Adrenal gland (tissue), 12 donors: Measurements from ENCODE around the gene RAB42. TPM values are rescaled to one million over a fixed set of nuclear protein-coding genes. Genes with fewer than 3 reads are reported as not detected.

Experiments used
- DNase-seq, 7 donors: peaks; one replicate each; pipeline ENCODE4 v3.0.0-alpha.2; 2019 to 2020
- H3K27ac ChIP-seq, 5 donors: fragments of 200-600 bp; sonication (generic) in 4 of 5; 1 replicate in 3 of 5; 2 replicates in 2 of 5; pipeline versions ENCODE4 v1.5.1 to v1.8.0; 2016 to 2020; ENCODE audit warnings: mild to moderate bottlenecking in 1 of 5
- H3K27me3 ChIP-seq: fragments of 200-600 bp; 2 replicates; pipeline ENCODE4 v1.8.0; 2021
- H3K36me3 ChIP-seq, 2 donors: fragments of 200-600 bp; replicated peaks in 1 of 2; 1 replicate in 1 of 2; 2 replicates in 1 of 2; pipeline versions ENCODE4 v1.5.1 to v1.8.0; 2018 to 2022
- H3K4me1 ChIP-seq, 2 donors: fragments of 200-600 bp; replicated peaks in 1 of 2; 1 replicate in 1 of 2; 2 replicates in 1 of 2; pipeline versions ENCODE4 v1.5.1 to v1.8.0; 2018 to 2021
- H3K4me3 ChIP-seq, 4 donors: fragments of 200-600 bp; sonication (generic) in 3 of 4; one replicate each; pipeline ENCODE4 v1.5.1; 2016 to 2018
- H3K9me3 ChIP-seq, 3 donors: fragments of 200-600 bp; sonication (generic) in 1 of 3; replicated peaks in 1 of 3; 1 replicate in 2 of 3; 2 replicates in 1 of 3; pipeline versions ENCODE4 v1.5.1 to v1.8.0; 2016 to 2021
- POLR2A ChIP-seq, 2 donors: fragments of 450-650 bp; IDR thresholded peaks; one replicate each; pipeline ENCODE4 v1.6.1; 2017; ENCODE audit warnings: antibody characterized with exemption in 2 of 2, mild to moderate bottlenecking in 2 of 2, moderate library complexity in 1 of 2
- WGBS, 4 donors: extraction: QIAGEN DNeasy Blood & Tissue Kit in 2 of 4; methylation state at CpG; one replicate each; pipeline versions ENCODE4 v1.1.5 to v1.1.7; 2013 to 2017; 5-methylcytosine and 5-hydroxymethylcytosine counted together
- intact Hi-C, 2 donors: fragments of 100-400 bp; cut with DNase I; formaldehyde crosslinking; loops; one replicate each; pipeline versions ENCODE4 v1.14.1 to v1.15.0; 2022 to 2023
- polyA plus RNA-seq, 3 donors: library from polyadenylated mRNA; stranded (reverse); fragments of 200-250 nt in 2 of 3; fragments of 350-450 nt in 1 of 3; fragmentation: Illumina TruSeq in 1 of 3; extraction: RNeasy Lipid Tissue Mini Kit (QIAGEN cat#74804) in 1 of 3; gene quantifications; one replicate each; pipeline ENCODE4 v1.2.3, GENCODE V29; 2013 to 2014
- total RNA-seq, 9 donors: library from RNA; depleted of rRNA in 4 of 9; stranded (reverse); fragments of >200 nt in 4 of 9; fragments of 120-200 nt in 1 of 9; fragmentation: NEBNext Ultra II Directional in 1 of 9; extraction: Animal tissue kit (Norgen Biotek cat#: 25700) in 1 of 9; gene quantifications; one replicate each; pipeline versions ENCODE4 v1.1.0 to v1.2.4, GENCODE V29; 2013 to 2023
- TF ChIP-seq, protein P1 (sequence below), 6 experiments: fragments of 450-650 bp in 4 of 6; fragments of 200-600 bp in 2 of 6; sonication (generic) in 1 of 6; IDR thresholded peaks; 1 replicate in 5 of 6; 2 replicates in 1 of 6; pipeline versions ENCODE4 v1.5.1 to v1.8.0; 2016 to 2021; ENCODE audit warnings: antibody characterized with exemption in 6 of 6, mild to moderate bottlenecking in 2 of 6, moderate library complexity in 1 of 6
- donor health status: healthy with polysubstance abuse.
- donor health status: Bipolar disorder and iron deficiency.
- donor health status: DM: yes; HTN: yes; CAD: no.
- donor health status: DM: no; HTN: no; CAD: no.
- donor health status: DM: no; HTN: no; CAD: no.
- donor health status: DM: yes; HTN: yes; CAD: no.

Gene RAB42
- total and polyA plus RNA-seq, 12 donors, result 0.46 to 7.2 (median 3.5) TPM

- intact Hi-C loops, result loop anchor here (5.0 to 10.0 kb wide), 3 partner anchors 79 to 234 kb away; partner anchors contain the start of gene PHACTR4 (in 1 of the 2)
Observed at GRCh38 chr1:28601696-28602095, 9.6 kb downstream of the RAB42 start.

DNA sequence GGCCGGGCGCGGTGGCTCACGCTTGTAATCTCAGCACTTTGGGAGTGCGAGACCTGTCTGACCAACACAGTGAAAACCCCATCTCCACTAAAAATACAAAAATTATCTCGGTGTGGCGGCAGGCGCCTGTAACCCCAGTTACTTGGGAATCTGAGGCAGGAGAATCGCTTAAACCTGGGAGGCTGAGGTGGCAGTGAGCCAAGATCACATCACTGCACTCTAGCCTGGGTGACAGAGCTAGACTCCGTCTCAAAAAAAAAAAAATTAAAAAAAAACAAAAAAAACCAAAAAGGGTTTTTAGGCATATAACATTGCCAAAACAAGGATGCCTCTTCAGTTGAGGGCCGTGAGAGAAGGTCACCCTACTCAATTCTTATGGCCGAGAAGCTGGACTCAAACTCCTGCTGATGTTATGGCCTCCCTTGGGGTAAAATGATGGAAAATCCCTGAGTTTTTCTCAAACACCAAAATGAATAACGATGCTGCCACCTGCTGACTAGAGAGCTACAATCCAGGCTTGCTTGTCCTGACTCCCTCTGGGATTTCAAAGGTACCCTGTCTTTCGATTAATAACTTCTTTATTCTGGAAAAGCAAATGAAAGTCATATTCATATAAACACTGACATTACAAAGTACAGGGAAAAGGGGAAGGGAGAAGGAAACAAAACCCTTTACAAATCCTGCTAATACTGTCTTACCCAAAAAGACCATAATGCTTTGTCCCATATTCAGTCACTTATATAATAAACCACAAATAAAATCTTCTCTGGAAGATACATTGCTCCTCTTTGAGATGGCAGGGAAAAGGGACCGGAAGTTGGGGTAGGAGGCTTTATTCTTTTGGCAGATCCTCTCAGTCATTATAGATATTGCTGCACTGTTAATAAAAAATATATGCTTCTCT lies 10.7 kb downstream of the RAB42 start:
- intact Hi-C loops, result loop anchor here (5.0 to 10.0 kb wide), 3 partner anchors 80 to 235 kb away; partner anchors contain the start of gene PHACTR4 (in 1 of the 2)
- no peak for TF ChIP-seq POLR2A (IDR thresholded peaks at IDR 0.05)
- TF ChIP-seq, protein P1, sequence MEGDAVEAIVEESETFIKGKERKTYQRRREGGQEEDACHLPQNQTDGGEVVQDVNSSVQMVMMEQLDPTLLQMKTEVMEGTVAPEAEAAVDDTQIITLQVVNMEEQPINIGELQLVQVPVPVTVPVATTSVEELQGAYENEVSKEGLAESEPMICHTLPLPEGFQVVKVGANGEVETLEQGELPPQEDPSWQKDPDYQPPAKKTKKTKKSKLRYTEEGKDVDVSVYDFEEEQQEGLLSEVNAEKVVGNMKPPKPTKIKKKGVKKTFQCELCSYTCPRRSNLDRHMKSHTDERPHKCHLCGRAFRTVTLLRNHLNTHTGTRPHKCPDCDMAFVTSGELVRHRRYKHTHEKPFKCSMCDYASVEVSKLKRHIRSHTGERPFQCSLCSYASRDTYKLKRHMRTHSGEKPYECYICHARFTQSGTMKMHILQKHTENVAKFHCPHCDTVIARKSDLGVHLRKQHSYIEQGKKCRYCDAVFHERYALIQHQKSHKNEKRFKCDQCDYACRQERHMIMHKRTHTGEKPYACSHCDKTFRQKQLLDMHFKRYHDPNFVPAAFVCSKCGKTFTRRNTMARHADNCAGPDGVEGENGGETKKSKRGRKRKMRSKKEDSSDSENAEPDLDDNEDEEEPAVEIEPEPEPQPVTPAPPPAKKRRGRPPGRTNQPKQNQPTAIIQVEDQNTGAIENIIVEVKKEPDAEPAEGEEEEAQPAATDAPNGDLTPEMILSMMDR (IDR thresholded peaks at IDR 0.05), result peak; percentile 21 to 84 (median 72)
- Histone ChIP-seq H3K27ac (peak overlapping the region in 1 of 5 donors; percentile 60), H3K4me1 (peaks cover 0 to 9% of the 10 kb centered on the region in 2 donors), H3K36me3 (peaks cover 0 to 38% of the 10 kb centered on the region in 2 donors), H3K27me3 (no peaks in the 10 kb centered on the region), H3K9me3 (no peaks in the 10 kb centered on the region), H3K4me3 (no peak overlapping the region)
- WGBS, 4 donors, result 63 to 65% (median 64%) methylated on average over 15 of the region's 15 CpGs
- DNase-seq, result peak; percentile 63 to 87 (median 72)

More at GRCh38 chr1:28601696-28602095, 9.6 kb downstream of the RAB42 start:
- H3K4me3 ChIP-seq, result no peak overlapping the region
- WGBS, 4 donors, result 32 to 42% (median 41%) methylated on average over 2 to 3 of the region's 3 CpGs
- no peaks in the 10 kb centered on the region for H3K27me3 ChIP-seq
- H3K36me3 ChIP-seq, result peaks cover 0 to 27% of the 10 kb centered on the region in 2 donors
- H3K4me1 ChIP-seq, result peaks cover 0 to 9% of the 10 kb centered on the region in 2 donors
- no peak for TF ChIP-seq POLR2A (IDR thresholded peaks at IDR 0.05)
- TF ChIP-seq, protein P1 (IDR thresholded peaks at IDR 0.05), result no peak
- H3K27ac ChIP-seq, result peak overlapping the region in 3 of 5 donors; percentile 37 to 64 (median 60)
- H3K9me3 ChIP-seq, result no peaks in the 10 kb centered on the region
- peak; percentile 50 to 75 (median 68) for DNase-seq

- 86 to 93% (median 88%) methylated on average over 5 of the region's 5 CpGs for WGBS, 4 donors
- Histone ChIP-seq H3K4me3 (no peak overlapping the region), H3K36me3 (peaks cover 0 to 42% of the 10 kb centered on the region in 2 donors), H3K9me3 (no peaks in the 10 kb centered on the region), H3K4me1 (peaks cover 0 to 9% of the 10 kb centered on the region in 2 donors), H3K27ac (no peak overlapping the region), H3K27me3 (no peaks in the 10 kb centered on the region)
- intact Hi-C loops, result loop anchor here (5.0 to 10.0 kb wide), 3 partner anchors 82 to 237 kb away; partner anchors contain the start of gene PHACTR4 (in 1 of the 2)
- no peak for DNase-seq
- no peak for TF ChIP-seq POLR2A (IDR thresholded peaks at IDR 0.05)
- TF ChIP-seq, protein P1 (IDR thresholded peaks at IDR 0.05), result no peak
Observed at GRCh38 chr1:28604411-28604810, 12.3 kb downstream of the RAB42 start.

GRCh38 chr1:28604962-28605361 lies 12.9 kb downstream of the RAB42 start:
- H3K4me3 ChIP-seq, result no peak overlapping the region
- no peak overlapping the region for H3K27ac ChIP-seq
- H3K4me1 ChIP-seq, result peaks cover 0 to 9% of the 10 kb centered on the region in 2 donors
- no peaks in the 10 kb centered on the region for H3K9me3 ChIP-seq
- intact Hi-C loops, result loop anchor here (5.0 to 10.0 kb wide), 3 partner anchors 83 to 238 kb away; partner anchors contain the start of gene PHACTR4 (in 1 of the 2)
- peaks cover 0 to 48% of the 10 kb centered on the region in 2 donors for H3K36me3 ChIP-seq
- no peak for DNase-seq
- H3K27me3 ChIP-seq, result no peaks in the 10 kb centered on the region
- TF ChIP-seq, protein P1 (IDR thresholded peaks at IDR 0.05), result no peak
- no peak for TF ChIP-seq POLR2A (IDR thresholded peaks at IDR 0.05)
- 82 to 90% (median 88%) methylated on average over 4 to 6 of the region's 6 CpGs for WGBS, 4 donors
